GM18870 (cell line): ENCODE data around the gene GFRA1.

Experiments used
- ATAC-seq: cut with Tn5 transposase; IDR thresholded peaks from one replicate; pipeline ENCODE4 v1.9.1; 2021; ENCODE audit warnings: moderate library complexity; ENCODE audit not compliant: unreplicated experiment

Gene GFRA1

DNA sequence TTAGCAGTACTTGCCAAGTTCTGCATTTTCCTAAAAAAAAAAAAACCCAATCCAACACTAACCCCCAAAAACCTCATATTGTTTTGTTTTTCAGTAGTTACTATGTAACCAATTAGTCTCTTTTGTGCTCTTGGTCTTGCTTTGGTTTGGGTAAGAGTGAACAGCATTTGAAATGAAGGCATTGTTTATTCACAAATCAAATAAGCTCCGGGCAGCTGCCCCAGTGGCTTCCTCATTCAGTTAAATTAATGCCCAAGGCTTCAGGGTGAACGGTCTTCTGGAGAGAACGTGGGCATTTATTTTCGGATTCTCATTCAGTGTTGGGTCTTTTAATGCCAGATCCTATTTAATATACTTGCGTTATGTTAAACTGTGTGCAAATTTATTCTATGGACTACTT, 108.7 kb downstream of the GFRA1 start:
- ATAC-seq = no peak

DNA sequence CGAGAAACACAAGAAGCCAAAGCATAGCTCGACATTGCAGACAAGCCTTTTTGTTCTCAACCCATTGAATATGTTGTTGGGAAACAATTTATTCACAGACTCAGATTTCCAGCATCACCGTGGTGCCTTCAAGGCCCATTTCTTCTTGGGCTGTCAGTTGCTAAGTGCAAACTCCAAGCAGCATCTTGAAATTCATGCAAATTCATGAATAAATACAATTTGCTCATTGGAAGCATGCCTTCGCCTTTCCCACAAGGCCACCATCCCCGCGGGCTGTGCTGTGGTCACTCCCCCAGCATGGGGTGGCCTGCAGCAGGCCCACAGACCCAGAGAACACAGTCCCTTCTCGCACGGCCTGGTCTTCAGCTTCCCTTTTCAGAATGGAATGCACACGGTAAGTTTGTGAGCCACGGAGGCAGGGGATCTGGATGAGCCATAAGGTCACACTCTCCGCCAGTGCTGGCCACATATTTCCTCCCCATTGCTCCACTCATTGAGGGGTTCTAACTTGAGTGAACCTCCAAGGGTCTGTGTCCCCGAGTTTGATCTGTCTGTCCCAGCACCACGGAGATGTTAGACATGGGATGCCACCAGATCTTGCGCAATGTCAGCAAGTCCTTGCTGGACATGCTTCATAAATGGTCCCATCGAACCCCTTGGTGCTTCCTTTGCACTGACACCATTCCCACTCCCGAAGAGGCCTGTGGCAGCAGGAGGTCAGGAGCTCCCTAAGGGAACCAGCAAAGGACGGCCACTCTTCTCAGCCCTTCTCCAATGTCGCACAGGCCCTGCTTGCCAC, 109.5 kb downstream of the GFRA1 start:
- ATAC-seq = no peak

DNA sequence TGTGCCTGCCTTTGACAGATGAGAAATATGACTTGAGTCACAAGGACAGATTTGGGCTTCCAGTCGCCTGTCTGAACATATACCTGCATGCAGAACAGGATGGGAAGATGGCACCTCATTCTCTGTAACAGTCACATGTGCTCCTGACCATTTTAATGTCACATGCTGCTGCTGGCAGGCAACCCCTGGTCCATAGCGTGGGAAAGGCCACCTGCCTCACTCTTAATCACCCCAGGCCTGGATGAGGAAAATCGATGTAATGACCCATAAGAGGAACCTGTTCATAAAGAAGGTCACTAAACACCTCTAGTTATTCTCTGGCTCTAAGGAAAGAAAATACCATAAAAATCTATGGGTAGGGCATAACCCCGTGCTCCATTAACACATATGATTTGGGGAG, 110.2 kb downstream of the GFRA1 start:
- no peak for ATAC-seq

DNA sequence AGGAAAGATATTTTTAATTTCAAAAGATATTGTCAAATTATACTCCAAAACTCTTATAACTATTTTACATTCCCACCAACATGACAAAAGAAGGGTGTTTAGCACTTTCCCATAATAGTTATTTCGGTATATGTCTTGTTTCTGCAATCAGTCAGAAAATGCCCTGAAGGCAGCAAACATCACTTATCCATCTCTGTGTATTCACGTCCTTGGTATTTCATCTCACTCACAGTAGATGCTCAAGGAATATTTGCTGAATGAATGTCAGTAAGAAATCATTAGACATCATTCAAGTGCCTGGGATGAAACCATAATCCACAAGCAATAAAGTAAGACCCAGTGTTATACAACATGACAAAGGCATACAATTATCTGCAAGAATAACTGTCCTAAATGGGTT, 112.7 kb downstream of the GFRA1 start:
- ATAC-seq = no peak

DNA sequence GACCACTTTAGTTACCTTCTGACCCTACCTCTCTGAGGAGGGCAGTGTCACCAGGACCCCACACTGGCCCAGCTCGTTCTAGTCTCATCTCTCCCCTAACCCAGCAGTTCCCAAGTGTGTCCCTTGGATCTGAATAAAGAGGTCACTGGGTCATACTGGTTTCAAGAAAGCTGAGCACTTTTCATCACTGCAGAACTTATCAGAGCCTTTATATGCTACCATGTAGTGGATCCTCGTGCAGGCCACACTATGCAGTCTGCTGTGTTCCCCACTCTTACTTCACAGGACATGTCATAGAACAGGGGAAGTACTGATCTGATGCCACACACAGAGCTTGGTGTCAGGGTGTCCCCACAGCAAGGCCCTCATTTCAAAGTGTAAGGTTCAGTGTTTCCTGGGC, 113.8 kb downstream of the GFRA1 start:
- ATAC-seq = no peak

DNA sequence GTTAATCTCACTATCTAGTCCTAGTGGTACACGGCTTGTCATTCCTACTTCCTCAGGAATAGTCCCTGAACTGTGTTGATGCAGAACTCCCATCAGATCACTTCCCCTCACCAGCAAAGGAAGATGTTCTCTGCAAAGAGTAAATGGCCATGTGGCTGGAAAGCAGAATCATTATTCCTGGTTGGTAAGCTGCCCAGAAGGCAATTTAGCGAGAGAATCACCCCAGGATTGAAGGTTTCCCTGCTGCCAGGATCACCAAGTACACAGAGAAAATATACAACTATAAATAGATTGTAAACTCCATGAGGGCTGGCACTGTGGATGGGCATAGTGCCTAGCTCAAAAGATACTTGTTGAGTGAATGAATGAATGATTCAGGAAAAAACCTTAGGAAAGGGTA, 115.0 kb downstream of the GFRA1 start:
- no peak for ATAC-seq

DNA sequence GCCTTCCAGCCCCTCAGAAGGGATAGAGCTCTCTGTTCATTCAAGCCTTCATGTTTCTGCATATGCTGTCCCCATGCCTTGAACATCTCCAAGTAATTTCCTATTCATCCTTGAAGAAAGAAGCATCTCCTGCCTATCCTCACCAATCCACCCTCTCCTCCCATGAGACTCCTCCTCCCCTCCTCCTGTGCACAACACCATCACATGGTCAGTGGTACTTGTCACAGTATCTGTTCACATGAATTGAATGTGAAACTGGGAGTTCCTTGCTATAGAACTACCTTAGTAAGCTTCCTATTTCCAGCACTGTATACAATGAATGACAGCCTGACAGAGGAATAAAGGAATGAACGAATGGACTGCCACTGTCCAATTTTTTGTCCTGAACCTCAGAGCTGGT, 115.5 kb downstream of the GFRA1 start:
- ATAC-seq = no peak

DNA sequence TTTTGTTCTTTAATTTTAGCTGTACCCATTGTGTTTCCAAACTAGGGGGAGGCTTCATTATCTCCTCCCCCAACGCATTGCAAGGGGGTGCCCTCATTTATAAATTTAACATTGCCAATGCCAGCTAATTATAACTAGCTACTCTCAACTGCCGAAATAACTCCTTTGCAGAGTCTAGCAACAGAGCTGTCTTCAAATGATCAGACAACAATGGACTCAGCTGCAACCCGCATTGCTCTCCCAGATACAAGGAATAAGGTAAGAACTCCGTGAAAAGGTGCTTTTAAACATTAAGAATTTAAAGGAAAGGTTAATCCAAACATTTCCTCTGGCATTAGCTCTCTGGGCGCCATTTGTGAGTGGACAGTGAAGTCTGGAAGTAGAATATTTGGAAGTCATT, 116.2 kb downstream of the GFRA1 start:
- no peak for ATAC-seq

DNA sequence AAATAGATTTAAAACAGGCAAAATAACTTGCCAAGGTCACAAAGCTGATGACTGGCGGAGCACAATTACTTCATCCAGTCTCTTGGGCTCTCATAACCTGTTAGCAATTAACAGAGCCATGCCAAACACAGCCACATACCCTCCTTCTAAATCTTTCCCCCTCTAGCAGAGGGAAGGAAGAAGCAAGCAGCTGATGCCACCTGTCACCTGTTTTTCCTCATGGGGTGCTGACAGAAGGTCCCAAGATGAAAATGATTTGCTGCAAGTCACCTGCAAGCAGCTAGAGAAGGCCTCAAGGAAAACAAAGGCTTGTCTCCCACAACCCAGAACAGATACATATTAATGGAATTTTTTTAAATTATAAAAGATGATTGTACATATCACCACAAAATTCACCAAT, 117.8 kb downstream of the GFRA1 start:
- no peak for ATAC-seq

DNA sequence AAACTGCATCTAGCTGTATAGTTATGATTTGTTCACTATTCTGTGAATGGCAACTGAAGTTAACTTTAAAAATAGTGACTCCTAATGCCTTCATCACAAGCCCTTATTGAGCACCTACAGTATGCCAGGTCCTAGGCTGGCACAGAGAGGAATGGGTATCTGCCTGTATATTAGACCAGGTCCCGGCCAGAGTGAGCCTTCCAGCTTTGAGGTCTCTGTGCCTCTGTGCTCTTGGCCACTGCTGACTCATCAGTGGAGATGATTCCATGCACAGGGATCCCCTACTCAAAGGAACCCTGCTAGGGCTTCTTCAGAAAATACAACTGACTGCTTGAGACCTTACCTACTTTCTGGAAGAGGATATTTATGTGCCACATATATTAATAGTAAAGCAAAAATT, 118.4 kb downstream of the GFRA1 start:
- ATAC-seq = no peak

DNA sequence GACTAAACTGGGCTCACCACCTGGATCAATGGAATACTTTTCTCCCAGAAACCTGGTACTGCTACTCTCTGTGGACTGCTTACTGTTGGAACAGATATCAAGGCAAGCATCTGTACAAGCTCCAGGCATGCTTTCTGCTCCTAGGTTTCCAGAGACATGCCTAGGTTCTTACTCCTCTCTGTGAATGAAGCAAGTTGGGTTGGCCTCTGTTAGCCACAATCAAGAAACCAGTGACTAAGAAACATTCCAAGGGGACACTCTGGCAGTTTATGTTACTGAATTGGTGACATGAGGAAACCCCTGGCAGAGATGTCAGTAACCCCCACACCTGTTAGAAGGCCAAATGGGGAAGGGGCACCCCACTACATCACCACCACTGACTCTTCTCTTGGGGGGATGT, 121.9 kb downstream of the GFRA1 start:
- no peak for ATAC-seq

DNA sequence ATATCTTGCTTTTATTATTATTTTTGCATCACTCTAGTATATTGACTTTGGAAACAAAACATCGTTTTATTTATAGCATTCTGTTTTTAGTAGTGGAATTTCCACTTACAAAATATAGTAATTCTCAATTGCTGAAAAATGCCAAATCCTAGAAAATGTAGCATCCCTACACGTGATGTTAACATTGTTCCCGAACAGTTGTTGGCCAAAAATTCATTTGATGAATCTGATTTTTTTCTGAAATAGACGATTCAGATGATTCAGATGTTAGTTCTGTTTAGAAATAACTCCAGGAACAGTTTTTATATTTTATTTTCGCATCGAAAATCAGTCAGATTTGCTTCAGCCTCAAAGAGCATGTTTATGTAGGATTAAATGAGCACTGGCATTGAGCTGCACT, 122.4 kb downstream of the GFRA1 start:
- ATAC-seq = no peak

DNA sequence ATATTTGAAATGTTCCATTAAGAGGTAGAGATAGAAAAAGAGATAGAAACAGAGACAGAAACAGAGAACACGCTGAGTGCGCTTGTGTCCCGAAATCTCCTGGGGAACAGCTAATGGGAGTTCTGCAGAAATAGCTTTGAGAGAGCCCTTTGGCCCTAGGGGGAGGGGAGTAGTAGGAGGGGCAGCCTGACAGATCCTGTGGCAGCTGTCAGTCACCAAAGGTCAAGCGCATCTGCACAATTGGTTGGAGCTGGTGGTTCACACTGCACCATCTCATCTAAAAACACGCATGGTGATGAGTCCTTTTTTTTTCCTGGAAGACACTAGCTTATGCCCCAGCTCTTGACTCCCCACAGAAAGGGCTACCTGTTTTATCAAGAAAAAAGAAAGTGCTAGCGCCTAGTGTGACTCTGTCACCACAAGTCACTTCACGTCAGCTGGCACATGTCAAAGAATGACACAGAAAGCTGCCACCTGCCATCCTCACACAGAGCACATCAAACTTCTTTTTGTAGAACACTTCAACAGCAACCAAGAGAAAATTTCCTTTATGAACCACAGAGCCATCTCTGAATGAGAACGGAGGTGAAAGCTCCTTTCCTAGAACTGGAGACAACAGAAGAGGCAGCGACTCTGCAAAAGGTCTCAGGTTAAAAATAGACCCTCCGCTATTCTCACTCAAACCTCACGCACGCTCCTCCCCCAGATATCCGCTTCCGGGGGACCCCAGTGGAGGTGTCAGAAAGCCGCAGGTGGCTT, 125.7 kb downstream of the GFRA1 start:
- no peak for ATAC-seq

DNA sequence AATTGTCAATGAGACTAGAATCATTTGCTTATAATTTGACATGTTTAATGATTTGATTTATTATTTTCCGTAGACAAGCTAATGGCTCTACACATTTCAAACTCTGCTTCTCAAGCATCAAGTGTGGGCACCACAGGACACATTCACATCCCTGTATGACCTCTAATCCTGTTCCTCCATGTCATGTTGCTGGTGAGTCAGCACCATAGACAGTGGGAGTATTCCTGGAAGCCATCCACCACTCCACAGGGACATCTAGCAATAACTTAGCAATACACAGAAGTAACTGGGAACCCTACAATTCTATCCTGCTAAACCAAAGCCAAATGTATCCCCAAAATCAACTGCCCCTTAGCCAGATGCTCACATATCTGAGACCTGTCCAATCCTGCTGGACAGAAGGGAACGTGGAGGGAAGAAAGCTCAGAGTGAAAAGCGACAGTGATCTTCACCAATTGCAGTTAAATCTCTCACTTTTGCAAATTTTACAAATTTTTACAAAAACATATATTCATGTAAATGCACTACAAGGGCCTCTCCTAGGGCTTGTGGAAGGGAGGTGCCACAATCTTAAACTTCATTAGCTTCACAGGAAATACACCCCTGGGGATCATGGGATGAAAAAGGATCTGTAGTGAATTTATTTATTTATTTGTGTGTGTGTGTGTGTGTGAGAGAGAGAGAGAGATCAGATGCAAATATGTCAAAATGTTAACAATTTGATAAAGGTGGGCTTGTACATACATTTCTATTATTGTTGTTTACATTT, 126.5 kb downstream of the GFRA1 start:
- no peak for ATAC-seq

DNA sequence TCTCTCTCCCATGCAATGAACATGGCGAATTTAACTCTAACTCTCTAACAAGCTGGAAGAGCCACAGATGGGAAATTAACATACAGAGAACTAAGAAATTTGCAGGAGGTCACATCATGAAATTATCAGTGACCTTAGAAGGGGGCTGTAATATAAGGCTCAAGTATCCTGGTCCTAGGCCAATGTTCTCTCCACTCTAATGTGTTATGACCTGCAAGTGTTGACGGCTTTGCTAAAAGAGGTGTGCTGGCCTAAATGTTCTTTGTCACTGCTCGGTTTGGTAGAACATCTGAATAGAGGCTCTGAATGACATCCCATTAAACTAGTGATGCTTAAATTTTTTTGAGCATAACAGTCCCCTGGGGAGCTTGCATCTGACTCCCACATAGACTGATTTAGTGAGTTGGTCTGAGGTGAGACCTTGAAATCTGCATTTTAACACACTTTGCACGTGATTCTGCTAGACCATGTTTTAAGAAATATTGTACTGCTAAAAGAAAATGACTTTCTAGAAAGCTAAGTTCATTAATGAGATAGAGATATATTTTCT, 129.3 kb downstream of the GFRA1 start:
- no peak for ATAC-seq

DNA sequence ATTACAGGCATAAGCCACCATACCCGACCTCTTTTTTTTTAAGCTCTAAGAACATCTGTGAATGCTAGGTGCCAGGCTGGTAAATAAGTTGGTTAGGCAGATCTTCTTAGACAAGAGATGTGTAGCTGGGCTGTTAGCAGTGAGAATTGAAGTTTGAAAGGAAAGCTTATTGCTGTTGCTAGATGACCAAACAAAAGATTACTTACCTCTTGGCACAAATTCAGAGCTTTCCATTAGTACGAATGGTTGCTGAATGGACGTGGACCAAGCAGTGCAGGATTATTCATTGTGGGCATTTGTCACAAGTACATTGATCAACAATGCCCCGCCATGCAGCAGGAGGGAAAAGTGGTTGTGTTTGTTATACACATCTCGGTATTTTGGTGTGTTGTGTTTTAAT, 131.2 kb downstream of the GFRA1 start:
- ATAC-seq = no peak

DNA sequence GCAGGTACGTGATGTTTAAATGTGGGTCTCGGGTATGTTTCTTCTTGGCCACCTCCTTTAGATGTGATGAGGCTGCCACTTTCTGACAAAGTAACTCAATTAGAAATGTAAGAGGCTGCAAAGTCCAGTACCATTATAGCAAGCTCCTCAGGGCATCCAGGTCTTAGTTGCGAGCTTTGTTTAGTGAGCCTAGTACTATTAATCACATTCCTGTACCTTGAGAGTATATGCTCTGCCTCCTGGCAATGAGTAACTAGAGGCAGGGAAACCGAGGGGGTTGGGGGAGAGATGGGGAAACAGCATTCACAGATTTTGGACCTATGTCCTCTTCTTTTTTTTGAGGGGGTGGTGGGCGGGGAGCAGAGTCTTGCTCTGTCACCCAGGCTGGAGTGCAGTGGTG, 131.8 kb downstream of the GFRA1 start:
- no peak for ATAC-seq

DNA sequence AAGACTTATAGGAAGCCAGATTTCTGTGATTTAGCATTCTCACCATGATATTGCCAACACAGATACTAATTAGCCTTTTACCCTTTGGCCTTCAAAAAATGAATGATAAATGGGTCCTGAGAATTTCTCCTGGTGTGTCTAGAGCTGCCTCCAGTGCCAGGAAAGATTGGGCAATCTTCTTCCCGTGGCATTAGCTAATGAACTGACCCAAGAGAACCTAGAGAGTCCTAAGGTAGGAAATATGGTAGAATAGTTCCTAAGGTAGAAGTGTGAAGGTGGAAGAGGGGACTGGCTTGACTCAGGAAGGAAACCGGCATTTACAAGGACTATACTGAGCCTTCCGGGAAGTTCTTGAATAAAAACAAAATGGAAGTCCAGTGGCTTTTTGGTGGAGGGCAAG, 133.1 kb downstream of the GFRA1 start:
- no peak for ATAC-seq

DNA sequence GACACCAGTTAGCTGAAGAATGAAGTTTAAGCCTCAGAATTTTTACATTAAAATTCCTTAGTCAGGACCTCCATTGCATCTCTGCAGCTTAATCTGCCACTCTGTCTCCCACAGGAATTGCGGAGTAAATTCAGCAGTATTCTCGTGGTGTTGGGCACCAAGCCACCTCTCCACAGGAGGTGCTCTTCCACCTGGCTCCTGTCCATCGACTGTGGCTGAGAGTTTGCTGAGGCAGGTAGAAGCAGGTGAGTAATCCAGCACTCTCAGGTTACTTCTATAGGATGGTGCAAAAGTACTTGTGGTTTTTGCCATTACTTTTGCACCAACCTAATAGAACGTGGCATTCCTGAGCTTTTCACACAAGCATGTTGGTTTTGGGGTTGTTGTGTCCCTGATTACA, 134.1 kb downstream of the GFRA1 start:
- no peak for ATAC-seq

DNA sequence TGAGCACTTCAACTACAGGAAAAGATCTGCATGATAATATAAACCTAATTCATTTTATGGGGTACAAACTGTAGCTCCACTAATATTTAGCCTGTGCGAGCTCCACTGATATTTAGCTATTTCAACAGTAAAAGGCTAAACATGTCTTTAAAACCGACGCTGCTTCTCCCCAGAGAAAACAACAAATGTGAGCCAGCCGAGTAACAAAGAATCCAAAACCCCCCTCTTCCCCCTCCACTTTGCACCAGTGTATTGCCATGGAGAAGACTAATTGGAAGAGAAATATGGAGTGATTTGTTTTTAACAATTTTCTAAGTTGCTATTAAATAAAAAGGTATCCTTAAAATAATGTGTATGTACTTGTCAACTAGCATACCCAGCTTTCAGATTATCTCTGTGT, 136.7 kb downstream of the GFRA1 start:
- ATAC-seq = no peak

DNA sequence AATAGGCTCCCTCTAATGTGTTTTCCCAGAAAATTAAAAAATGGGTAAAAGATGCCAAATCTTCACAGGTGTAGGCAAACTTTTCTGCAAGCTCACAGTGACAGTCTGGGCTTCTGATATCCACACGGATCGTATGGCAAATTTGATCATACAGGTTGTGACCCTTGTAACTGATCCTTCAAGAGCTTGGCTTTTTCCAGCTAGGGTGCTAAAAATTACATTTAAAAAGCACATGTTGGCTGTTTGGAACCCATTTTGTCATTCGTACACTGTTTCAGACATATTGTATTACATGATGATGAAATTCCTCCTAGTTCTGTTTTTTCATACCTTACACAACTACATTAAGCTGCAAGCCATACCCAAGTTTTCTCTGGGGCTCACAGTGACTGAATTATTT, 138.7 kb downstream of the GFRA1 start:
- no peak for ATAC-seq

DNA sequence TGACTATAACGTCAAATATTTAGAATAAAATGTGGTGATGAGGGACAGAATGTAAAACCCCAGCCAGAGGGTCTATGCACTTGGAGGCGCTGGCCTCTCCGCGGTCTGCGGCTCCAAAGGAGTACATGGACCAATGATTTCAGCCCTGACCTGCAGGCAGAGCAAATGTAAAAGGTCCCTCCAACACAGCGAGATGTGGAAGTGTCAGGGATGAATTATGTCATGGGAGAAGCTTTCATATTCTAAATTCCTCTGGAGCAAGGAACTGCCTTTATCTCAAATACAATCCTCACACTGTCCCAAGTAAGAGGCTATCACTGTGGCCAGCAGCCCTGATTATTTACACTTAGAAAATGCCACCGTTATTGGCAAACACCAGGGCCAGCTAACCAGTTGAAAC, 139.4 kb downstream of the GFRA1 start:
- ATAC-seq = no peak
